ENCODE data around the gene CDK13.

DNA sequence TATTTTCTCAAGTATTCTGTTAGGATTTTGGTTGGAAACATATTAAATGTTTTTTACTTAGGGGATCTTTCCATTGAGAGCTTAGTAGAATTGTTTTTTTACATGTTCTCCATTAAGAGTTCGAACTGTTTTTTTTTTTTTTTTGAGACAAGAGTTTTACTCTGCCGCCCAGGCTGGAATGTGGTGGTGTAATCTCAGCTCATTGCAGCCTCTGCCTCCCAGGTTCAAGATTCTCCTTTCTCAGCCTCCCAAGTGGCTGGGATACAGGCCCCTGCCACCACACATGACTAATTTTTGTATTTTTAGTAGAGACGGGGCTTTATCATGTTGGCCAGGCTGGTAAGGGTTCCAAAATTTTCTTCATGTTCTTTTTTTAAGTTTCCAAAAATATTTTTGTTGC lies 151.1 kb downstream of the CDK13 start:
- no peak for TF ChIP-seq CTCF (IDR thresholded peaks at IDR 0.05)
- TF ChIP-seq POLR2A (IDR thresholded peaks at IDR 0.05), result no peak

Measured in uterus (tissue), 2 donors.